ENCODE measurements around the gene STK17A. TPM values are rescaled to one million over a fixed set of nuclear protein-coding genes. Genes with fewer than 3 reads are reported as not detected.
"Not testable (repeated sequence)": the region's sequence is repeated elsewhere in the genome, so short reads cannot be mapped to it uniquely, and the experiment has no call there.

The STK17A gene
- total RNA-seq, 3 donors from 2014 or later (not counting 1 experiment from before 2014, with no cell fraction given) = 92.9 to 135 (median 111) TPM

DNA sequence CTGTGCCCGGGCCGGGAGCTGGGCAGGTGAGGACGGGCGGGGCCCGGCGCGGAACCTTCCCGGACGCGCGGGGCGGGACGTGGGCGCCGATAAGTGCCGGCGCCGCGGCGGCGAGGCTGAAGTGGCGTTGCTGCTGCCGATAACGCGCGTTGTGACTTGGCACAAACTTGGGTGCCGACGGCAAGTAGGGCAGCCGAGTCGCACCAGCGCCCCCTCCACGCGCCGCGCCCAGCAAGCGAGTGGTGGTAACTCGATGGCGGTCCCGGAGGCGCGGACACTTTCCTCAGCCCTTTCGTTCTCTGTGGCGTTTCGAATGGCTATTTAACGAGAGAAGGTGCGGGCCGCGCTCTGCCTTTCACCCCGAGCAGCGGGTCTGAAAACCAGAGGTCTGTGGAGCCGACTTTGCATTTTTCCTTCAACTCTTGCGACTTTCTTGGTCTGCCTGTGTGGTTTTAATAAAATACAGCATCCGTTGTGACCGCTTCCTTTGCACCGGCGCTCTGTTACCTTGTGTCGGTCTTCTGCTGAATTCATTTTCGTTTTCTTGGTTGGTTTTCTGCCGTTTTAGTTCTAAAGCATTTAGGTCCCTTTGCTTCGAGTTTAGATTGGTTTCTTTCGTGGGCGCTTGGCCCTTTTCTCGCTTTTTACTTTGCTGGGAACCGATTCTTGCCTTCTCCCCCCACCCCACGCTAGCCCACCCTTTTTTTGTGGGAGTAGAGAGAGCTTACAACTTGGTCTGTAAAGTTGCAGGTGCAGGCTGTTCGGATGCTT is 701 bp downstream of the STK17A start:
- H3K4me1 Mint-ChIP-seq = peaks cover 46 to 56% of the 10 kb centered on the region in 2 donors
- peak overlapping the region; percentile 100 for H3K4me3 Mint-ChIP-seq
- TF ChIP-seq, protein P1, sequence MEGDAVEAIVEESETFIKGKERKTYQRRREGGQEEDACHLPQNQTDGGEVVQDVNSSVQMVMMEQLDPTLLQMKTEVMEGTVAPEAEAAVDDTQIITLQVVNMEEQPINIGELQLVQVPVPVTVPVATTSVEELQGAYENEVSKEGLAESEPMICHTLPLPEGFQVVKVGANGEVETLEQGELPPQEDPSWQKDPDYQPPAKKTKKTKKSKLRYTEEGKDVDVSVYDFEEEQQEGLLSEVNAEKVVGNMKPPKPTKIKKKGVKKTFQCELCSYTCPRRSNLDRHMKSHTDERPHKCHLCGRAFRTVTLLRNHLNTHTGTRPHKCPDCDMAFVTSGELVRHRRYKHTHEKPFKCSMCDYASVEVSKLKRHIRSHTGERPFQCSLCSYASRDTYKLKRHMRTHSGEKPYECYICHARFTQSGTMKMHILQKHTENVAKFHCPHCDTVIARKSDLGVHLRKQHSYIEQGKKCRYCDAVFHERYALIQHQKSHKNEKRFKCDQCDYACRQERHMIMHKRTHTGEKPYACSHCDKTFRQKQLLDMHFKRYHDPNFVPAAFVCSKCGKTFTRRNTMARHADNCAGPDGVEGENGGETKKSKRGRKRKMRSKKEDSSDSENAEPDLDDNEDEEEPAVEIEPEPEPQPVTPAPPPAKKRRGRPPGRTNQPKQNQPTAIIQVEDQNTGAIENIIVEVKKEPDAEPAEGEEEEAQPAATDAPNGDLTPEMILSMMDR (IDR thresholded peaks at IDR 0.05) = no peak
- H3K9me3 Mint-ChIP-seq = no peaks in the 10 kb centered on the region
- H3K27me3 ChIP-seq (ENCODE audit: control insufficient read depth, insufficient read depth, low read length) = peaks cover 2% of the 10 kb centered on the region
- H3K36me3 ChIP-seq (ENCODE audit: control insufficient read depth, insufficient read depth, low read length) = no peaks in the 10 kb centered on the region
- intact Hi-C loops (cut with micrococcal nuclease) = loop anchor here (10.0 kb wide), 1 partner anchor 1301 kb away; the partner anchor contains the start of gene PURB
- H3K36me3 Mint-ChIP-seq = peaks cover 8% of the 10 kb centered on the region
- H3K27ac Mint-ChIP-seq = peak overlapping the region; percentile 83 to 99
- DNase-seq (peak; percentile 69 to 85), ATAC-seq (peak; percentile 11 to 26 (median 19))
- H3K4me1 ChIP-seq (ENCODE audit: control insufficient read depth, insufficient read depth, low read length) = peaks cover 13% of the 10 kb centered on the region
- no peaks in the 10 kb centered on the region for H3K9me3 ChIP-seq (ENCODE audit: control insufficient read depth, insufficient read depth, low read length)
- H3K4me3 ChIP-seq (ENCODE audit: low read length) = peak overlapping the region; percentile 74
- WGBS (ENCODE audit: insufficient coverage) = under 1% methylated on average over 63 of the region's 66 CpGs
- peak overlapping the region; percentile 99 for H3K27ac ChIP-seq (ENCODE audit: low read length)
- H3K27me3 Mint-ChIP-seq (ENCODE audit: low read depth in 2 of 2) = peaks cover 14 to 23% of the 10 kb centered on the region in 2 donors

DNA sequence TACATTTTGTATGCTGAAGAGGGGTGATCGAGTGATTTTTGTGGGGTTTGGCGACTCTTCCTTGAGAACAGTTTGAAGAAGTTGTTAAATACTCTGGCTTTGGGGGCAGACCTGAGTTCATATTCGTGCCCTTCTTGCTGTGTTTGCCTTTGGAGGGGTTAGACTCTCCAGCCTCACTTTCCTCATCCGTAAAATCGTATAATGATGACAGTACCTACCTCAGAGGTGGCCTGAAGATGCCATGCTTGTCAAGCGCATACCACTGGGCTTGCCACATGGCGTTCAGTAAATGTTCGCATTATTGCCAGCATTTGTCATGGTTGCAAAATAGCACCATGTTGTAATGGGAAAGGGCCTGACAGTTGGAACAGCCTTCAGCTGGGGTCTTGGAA is 1.3 kb downstream of the STK17A start:
- peak; percentile 34 to 66 for DNase-seq
- H3K9me3 ChIP-seq (ENCODE audit: control insufficient read depth, insufficient read depth, low read length) = no peaks in the 10 kb centered on the region
- ATAC-seq = no peak
- no peaks in the 10 kb centered on the region for H3K9me3 Mint-ChIP-seq
- peak overlapping the region; percentile 100 for H3K4me3 Mint-ChIP-seq
- WGBS (ENCODE audit: insufficient coverage) = 2% methylated on average over 8 of the region's 8 CpGs
- peaks cover 14 to 23% of the 10 kb centered on the region in 2 donors for H3K27me3 Mint-ChIP-seq (ENCODE audit: low read depth in 2 of 2)
- intact Hi-C loops (cut with micrococcal nuclease) = loop anchor here (10.0 kb wide), 1 partner anchor 1301 kb away; the partner anchor contains the start of gene PURB
- H3K27ac Mint-ChIP-seq = peak overlapping the region; percentile 83 to 99
- peak overlapping the region; percentile 99 for H3K27ac ChIP-seq (ENCODE audit: low read length)
- peaks cover 2% of the 10 kb centered on the region for H3K36me3 ChIP-seq (ENCODE audit: control insufficient read depth, insufficient read depth, low read length)
- peaks cover 51 to 61% of the 10 kb centered on the region in 2 donors for H3K4me1 Mint-ChIP-seq
- peaks cover 15% of the 10 kb centered on the region for H3K4me1 ChIP-seq (ENCODE audit: control insufficient read depth, insufficient read depth, low read length)
- TF ChIP-seq, protein P1 (IDR thresholded peaks at IDR 0.05) = no peak
- H3K36me3 Mint-ChIP-seq = peaks cover 8% of the 10 kb centered on the region
- H3K27me3 ChIP-seq (ENCODE audit: control insufficient read depth, insufficient read depth, low read length) = peaks cover 2% of the 10 kb centered on the region
- peak overlapping the region; percentile 74 for H3K4me3 ChIP-seq (ENCODE audit: low read length)

DNA sequence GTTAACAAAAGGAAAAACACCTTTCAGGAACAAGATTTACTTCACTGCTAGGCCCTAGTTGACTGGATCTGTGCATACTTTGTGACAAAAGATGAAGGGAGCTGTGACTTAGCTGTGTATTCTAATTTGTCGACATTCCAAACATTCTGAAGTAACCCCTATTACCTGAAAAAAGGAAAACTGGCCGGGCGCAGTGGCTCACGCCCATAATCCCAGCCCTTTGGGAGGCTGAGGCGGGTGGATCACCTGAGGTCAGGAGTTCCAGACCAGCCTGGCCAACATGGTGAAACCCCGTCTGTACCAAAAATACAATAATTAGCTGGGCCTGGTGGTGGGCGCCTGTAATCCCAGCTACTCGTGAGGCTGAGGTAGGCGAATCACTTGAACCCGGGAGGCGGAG is 1.8 kb downstream of the STK17A start:
- Histone ChIP-seq H3K27ac (ENCODE audit: low read length) (peak overlapping the region; percentile 99), H3K4me3 (ENCODE audit: low read length) (peak overlapping the region; percentile 74)

DNA sequence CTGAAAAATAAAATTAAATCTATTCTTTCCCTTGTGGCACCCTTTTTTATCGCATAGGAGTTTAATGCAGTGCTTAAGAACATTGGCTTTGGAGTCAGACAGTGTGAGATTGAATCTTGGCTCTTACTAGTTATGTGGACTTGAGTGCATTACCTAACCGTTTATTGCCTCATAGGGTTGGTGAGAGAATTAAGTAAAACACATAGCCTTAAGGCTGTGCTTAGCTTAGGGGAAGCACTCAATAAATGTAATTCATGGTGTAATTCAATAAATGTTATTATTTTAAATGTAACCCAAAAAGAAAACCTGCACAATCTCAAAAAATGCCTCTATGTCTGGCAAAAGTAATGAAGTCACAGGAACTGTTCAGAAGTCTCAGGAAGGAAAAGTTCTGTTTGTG is 2.7 kb downstream of the STK17A start:
- peaks cover 10% of the 10 kb centered on the region for H3K36me3 ChIP-seq (ENCODE audit: control insufficient read depth, insufficient read depth, low read length)
- H3K9me3 ChIP-seq (ENCODE audit: control insufficient read depth, insufficient read depth, low read length) = no peaks in the 10 kb centered on the region
- Mint-ChIP-seq H3K36me3 (peaks cover 8% of the 10 kb centered on the region), H3K9me3 (no peaks in the 10 kb centered on the region), H3K27me3 (ENCODE audit: low read depth in 2 of 2) (peaks cover 12 to 17% of the 10 kb centered on the region in 2 donors), H3K27ac (peak overlapping the region; percentile 83 to 99), H3K4me3 (peak overlapping the region; percentile 100), H3K4me1 (peaks cover 63 to 74% of the 10 kb centered on the region in 2 donors)
- H3K27me3 ChIP-seq (ENCODE audit: control insufficient read depth, insufficient read depth, low read length) = peaks cover 2% of the 10 kb centered on the region
- TF ChIP-seq, protein P1 (IDR thresholded peaks at IDR 0.05) = no peak
- 8% methylated on average over 2 of the region's 2 CpGs for WGBS (ENCODE audit: insufficient coverage)
- H3K4me3 ChIP-seq (ENCODE audit: low read length) = peak overlapping the region; percentile 74
- H3K27ac ChIP-seq (ENCODE audit: low read length) = peak overlapping the region; percentile 99
- peaks cover 21% of the 10 kb centered on the region for H3K4me1 ChIP-seq (ENCODE audit: control insufficient read depth, insufficient read depth, low read length)
- ATAC-seq (peak in 1 of 3 donors; percentile 8), DNase-seq (peak in 1 of 2 donors; percentile 62)
- intact Hi-C loops (cut with micrococcal nuclease) = loop anchor here (10.0 kb wide), 1 partner anchor 1299 kb away; the partner anchor contains the start of gene PURB

More for the DNA sequence above, 1.8 kb downstream of the STK17A start:
- intact Hi-C loops (cut with micrococcal nuclease) = loop anchor here (10.0 kb wide), 1 partner anchor 1300 kb away; the partner anchor contains the start of gene PURB
- Mint-ChIP-seq H3K4me1 (peaks cover 57 to 67% of the 10 kb centered on the region in 2 donors), H3K27ac (peak overlapping the region; percentile 83 to 99), H3K4me3 (peak overlapping the region; percentile 100), H3K27me3 (ENCODE audit: low read depth in 2 of 2) (peaks cover 14 to 23% of the 10 kb centered on the region in 2 donors)
- H3K27me3 ChIP-seq (ENCODE audit: control insufficient read depth, insufficient read depth, low read length); H3K36me3 ChIP-seq (ENCODE audit: control insufficient read depth, insufficient read depth, low read length); H3K9me3 ChIP-seq (ENCODE audit: control insufficient read depth, insufficient read depth, low read length); H3K9me3 Mint-ChIP-seq; ATAC-seq; H3K36me3 Mint-ChIP-seq: not testable (repeated sequence)
- peak in 1 of 2 donors; percentile 19 for DNase-seq
- WGBS (ENCODE audit: insufficient coverage) = 20% methylated on average over 11 of the region's 11 CpGs
- peaks cover 15% of the 10 kb centered on the region for H3K4me1 ChIP-seq (ENCODE audit: control insufficient read depth, insufficient read depth, low read length)
